Right lung (tissue), 5 donors: ENCODE data around the gene SUGP1. TPM values are rescaled to one million over a fixed set of nuclear protein-coding genes. Genes with fewer than 3 reads are reported as not detected.

ENCODE experiments used
- DNase-seq, 2 donors: peaks; one replicate each; pipeline ENCODE4 v3.0.0-alpha.2; 2013
- polyA plus RNA-seq, 5 donors: library from polyadenylated mRNA; unstranded; fragments of 120-200 nt; gene quantifications; one replicate each; pipeline versions ENCODE4 v1.2.1 to v1.2.3, GENCODE V29; 2013; ENCODE audit warnings: inconsistent platforms in 1 of 5, low replicate concordance in 1 of 5; ENCODE audit not compliant: insufficient read length in 5 of 5, insufficient read depth in 1 of 5

SUGP1 gene
- polyA plus RNA-seq, 5 donors: 38.6 to 57.1 (median 50.4) TPM

DNA sequence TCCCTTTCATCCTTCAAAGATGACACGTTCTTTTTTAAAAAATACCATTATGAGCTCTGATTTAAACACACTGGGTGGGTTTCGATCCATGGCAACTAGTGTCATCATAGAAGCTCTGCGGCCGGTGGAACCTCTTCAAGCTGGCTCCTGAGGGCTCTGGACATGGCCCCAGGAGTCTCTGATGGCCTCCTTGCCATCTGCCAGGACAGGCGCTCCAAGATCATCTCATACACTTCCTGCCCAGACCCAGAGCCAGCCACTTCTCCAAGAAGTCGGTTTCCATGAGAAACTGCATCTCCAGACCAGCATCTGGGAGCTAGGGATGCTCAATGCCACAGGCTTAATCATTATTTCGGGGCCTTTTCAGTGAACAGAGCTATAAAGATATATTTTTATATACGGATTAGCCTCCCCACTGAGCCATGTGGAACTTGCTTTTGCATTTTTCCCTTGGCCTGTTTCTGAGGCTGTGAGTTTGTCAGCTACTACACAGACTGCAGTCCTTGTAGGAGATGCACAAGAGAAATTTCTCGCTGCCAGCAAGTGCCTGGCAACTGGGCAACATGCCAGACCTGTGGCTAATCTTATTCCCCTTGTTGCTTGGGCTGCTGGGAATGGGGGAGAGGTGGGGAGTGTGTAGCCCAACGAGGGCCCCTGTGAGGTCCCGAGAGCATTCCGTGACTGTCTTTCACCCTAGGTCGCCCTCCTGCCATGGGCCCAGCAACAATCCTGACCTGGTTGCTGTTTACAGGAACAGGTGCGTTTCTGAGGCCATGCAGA lies 15.9 kb downstream of the SUGP1 start:
- DNase-seq: no peak

DNA sequence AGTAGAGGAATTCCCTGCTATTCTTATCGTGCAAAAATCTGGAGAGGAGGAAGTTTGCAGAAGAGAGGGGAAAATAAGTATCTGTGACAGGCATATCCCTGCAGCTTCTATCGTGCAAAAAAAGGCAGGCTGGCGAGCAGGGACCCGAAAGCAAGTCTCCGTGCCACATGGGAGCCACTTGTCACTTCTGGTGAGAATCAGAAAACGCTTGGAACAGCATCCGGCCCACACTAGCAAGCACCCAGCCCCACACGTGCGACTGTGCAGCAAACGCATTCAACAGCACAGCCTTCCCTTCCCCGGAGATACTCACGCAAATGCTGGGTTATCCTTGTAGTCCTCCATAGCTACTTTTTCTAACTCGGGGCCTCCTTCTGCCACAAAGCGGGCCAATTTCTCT lies 16.9 kb downstream of the SUGP1 start:
- no peak for DNase-seq

DNA sequence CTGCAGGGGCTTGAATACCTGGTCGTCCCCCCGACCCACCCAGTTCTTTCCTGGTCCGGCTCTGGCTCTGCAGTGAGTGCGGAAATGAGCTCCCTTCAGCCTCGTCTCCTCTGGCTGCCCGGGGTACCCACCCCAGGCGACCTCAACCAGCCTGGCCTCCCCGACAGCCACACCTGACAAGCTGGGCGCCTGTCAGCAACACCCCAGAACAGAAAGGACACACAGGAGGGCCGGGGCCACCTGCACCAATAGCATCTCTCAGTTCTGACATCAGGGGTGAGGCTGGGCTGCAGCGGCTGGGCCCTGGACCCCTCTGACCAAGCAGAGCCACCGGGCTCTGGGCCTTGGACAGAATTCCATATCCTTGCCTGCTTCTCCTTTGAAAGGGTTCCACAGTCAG lies 19.7 kb downstream of the SUGP1 start:
- DNase-seq: no peak

DNA sequence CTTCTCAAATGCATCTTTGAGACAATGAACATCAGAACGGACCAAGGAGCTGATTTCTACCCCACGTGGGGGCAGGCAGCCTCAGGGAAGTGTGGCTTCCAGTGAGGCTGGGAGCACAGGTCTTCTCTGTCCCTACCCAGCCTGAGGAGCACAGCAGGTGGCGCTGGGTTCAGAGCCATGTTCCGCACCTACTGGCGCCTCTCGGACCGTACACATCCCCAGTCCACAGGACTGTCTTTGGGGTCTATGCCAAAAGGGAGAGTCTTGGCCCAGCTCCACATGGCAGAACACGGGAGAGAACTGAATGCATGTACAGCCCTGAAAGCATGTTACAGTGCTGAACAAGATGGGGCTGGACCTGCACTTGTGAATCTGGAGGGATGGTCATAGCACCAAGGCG lies 22.6 kb downstream of the SUGP1 start:
- no peak for DNase-seq

DNA sequence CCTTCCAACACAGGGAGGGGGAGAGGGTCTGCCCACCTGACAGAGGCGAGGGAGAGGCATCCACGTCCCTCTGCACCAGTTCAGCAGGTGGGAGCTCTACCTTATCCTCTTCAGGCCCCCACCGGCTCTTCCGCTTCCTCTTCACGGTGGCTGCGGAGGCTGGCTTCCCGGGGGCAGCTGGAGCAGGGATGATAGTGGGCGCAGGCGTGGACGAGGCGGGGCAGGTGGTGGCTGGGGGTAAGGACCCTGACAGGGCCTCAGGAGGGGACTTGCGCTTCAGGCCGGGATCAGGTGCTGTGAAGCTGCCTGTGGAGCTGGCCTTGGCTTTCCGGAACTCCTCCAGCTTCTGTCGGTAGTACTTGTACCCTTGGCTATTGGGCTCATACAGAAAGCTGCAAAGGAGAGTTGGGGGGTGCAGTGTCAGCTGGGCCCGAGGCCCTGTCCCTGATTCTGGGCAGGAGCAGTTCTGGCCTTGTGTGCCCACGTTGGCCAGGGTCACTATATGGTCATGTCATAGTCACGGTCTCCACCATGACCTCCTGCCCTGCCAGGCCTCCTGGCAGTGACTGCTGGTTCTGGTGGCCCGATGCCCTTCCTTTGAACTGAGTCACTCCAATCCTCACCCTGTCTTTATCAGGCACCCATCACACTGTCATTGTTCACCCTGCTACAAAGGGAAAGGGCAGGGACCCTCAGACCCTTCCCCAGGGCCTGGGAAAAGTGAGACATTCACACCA lies 23.2 kb downstream of the SUGP1 start:
- DNase-seq: no peak

DNA sequence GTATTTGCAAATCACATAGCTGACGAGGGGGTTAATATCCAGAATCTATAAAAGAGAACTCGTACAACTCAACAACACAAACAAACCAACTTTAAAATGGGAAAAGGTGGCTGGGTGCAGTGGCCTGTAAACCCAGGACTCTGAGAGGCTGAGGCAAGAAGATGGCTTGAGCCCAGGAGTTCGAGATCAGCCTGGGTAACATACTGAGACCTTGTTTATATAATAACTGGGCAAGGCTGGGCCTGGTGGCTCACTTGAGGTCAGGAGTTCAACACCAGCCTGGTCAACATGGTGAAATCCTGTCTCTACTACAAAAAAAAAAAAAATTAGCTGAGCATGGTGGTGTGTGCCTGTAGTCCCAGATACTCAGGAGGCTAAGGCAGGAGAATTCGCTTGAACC lies 25.4 kb downstream of the SUGP1 start:
- no peak for DNase-seq

DNA sequence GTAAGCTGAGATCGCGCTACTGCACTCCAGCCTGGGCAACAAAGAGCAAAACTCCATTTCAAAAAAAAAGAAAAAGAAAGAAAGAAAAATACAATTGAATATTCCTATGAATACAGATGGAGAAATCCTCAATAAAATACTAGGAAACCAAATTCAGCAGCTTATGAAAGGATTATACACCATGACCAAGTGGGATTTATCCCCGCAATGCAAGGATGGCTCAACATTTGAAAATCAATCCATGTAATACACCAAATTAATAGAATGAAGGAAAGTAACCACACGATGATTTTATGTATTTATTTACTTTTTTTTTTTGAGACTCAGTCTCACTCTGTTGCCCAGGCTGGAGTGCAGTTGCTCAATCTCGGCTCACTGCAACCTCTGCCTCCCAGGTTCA lies 27.7 kb downstream of the SUGP1 start:
- no peak for DNase-seq

DNA sequence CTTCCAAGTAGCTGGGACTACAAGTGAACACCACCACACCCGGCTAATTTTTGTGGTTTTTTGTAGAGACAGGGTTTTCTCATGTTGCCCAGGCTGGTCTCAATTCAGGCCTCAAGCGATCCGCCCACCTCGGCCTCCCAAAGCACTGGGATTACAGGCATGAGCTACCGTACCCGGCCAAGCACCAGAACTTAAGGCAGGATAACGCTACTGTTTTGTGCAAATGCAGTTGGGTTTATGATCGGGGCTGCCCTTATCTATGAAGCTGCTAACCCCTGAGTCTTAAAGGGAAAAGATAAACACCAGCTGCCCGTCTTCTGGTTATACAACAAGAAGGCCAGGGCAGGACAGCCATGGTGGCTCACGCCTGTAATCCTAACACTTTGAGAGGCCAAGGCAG lies 34.6 kb downstream of the SUGP1 start:
- no peak for DNase-seq

DNA sequence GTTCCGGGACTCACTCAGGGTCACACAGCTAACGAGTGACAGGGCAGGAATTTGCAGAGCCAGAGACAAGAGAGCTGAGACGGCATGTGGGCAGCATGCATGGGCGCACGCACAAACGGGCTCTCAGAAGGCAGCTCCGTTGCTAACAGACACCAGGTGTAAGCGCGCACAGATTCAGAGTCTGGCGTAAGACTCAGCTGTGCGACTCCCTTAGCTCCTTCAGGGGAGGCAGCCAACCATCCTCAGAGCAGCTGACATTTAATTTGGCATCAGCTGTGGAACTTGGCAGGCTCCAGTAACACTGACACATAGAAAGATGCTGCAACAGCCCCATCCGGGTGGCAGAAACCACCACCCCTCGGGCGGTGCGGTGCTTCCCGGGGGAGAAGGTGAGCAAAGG lies 39.7 kb downstream of the SUGP1 start:
- no peak for DNase-seq

DNA sequence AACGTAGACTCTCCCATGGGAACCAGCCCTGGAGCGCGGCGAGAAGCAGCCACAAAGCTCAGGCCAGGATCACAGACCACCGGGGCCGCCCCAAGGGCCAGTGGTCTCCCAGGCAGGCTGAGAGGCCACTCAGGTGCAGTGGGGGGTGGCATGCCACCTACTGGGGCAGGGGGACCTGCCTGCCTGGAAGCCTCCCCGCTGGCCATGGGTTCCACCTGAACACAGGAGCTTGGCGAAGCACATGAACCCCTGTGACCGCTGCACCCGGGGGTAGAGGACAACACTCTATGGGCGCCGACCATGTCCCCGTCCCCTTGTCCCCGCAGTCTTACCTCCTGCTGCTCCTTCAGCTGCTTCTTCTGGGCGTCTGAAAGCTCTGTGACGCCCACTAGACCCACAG lies 40.5 kb downstream of the SUGP1 start:
- DNase-seq: no peak

DNA sequence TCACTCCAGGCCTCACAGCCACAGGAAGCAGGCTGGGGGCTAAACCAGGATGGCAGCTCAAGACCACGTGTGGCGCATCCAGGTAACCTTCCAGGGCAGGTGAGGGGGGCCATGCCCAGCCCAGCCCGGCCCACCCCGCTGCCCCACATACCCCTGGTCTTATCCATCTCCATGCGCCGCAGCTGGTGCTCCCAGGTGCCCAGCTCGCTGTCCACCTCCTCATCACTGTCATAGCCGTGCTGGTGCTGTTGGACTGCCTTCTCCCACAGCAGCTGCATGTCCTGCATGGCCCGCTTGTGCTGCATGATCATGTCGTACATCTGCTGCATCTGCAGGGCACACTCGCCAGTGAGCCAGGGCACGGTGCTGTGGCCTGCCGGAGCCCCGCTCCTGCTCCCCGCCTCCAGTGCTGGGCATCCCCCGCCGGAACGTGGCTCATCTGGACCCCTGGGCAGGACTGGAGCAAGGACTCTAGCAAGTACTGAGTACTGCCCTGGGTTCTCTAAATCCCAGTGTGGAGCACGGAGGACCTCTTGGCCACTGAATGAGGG lies 41.2 kb downstream of the SUGP1 start:
- no peak for DNase-seq

DNA sequence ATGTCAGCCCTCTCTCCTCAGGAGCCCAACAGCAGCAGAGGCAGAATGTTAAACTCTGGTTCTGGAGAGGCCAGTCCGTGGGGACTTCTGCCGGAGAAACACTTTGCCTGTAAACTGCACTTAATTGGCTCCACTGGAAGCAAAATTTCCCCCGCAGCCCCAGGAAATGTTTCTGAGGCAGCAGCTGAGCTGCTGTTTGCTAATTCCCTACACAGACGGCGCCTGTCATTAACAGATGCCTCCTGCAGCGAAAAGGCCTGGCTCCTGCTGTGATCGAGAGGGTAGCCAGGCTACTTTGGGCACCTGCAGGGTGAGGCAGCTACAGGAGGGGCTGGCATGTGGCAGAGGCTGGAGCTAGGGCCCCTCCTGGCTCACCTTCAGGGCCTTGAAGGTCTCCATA lies 42.0 kb downstream of the SUGP1 start:
- DNase-seq: no peak

DNA sequence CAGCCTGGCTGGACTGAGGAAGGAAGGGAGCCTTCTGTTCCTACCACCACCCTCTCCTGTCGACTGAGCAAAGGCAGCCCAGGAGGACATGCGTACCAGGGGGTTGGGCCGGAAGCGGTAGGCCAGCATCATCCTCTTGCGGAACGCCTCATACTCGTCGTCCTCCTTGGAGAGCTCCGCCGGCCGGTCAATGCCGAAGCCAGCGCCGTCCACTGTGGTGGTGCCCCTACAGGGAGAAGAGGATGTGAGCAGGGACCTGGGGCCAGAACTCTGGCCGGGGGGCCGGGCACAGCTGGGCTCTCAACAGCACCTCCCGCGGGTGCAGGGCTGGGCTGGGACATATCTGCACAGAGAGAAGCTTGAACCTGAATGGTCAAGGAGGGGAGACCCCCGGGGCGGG lies 43.5 kb downstream of the SUGP1 start:
- DNase-seq: no peak

DNA sequence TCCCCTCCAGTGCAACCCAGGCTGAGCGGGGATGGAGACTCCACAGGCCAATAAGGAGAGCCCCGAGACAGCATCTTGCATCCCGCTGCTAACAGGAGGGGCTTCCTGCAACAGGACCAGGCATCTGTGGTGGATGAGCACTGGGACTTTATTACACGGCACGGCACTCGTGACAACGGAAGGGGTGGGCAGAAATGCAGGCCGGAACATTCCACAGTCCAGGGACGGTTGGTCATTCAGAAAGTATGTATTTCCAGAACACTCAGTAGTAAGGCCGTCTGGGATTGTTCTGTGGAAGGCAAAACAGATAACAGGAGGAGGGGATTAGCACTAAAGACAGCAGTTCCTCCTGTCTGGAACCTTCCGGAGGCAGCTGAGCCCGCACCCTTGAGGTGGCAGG lies 43.9 kb downstream of the SUGP1 start:
- DNase-seq: no peak

DNA sequence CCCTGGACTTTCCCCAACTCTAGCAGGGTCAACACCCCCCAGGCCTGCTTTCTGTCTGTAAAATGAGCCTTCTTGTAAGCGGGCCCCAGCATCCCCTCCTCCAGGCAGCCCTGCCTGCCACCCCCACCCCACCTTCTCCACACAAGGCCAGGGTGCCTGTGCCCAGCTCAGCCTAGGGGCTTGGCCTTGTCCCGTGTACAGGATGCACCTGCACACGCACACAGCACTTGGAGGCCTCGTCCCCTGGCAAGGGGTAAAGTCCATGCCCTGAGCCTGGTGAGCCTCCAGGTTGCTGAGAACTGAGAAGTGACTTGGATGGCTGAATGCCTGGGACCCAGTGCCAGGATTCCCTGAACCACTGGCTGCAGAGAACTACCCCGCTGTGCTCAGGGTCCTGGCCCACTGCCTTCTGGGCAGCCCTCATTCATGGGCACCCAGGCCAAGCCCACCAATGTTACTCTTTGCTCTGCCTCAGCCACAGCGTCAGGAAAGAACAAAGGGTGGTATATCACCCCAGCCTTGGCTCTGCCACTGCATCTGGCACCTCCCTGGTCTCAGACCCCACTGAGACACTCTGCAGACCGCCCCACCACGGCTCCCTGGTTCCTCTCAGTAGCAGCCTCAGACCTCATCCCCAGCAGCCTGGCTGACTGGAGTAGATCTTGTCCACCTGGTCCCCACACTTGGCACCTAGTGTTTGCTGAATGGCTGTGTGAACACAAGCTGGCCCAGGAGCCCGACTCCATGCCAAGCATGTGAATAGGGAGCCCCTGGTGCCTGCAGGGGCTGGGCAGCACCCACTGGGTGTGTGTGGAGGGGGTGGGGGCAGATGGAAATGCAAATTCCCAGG lies 45.4 kb downstream of the SUGP1 start:
- no peak for DNase-seq

DNA sequence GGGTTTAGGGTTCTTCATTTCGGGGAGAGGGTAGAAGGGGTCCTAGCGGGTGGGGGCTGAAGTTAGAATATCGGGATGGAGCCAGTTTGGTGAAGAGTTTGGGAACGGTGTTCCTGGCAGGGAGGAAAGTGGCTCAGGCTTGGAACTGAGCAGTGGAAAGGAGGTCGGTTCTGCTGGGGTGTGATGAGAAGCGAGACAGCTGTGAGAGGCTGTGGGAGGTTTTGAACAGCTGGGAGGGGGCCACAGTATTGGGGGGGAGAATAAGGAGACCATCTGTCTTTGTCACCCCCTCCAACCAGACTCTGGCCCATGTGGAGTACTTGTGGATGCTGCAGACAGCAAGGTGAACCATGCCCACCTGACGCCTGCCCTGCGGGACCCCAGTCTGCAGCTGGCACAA lies 46.2 kb downstream of the SUGP1 start:
- peak; percentile 66 to 78 for DNase-seq

DNA sequence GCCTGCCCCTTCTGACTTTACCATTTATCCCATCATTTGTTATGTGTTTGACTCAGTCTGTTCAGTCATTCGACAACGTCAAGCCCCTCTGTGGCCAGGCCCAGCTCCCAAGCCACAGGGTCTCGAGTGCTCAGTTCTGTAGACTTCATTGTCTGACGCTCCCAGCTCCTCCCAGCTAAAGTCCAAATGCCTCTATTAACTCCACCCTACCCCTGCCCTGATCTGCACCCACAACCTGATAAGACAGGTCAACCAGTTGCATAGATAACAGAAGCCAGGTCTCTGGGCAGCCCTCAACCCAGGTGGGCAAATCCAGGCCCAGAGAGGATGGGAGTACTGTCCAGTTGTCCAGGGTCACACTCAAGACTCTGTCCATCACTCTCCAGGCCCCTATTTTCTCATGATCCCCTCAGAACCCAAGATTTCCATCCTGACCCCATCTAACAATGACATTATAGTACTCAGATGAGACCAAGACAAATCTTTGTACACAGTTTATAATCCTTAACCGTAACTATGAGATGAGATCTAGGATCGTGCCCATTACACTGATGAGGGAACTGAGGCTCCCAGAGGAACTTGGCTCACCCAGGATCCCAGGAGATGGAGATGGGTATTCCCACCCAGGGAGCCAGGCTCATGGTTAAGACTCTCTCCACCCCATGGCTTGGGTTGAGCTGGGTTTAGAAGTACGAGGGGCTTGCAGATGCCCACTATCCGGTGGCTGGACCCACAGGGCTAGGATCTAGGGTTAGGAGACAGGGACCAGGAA lies 48.3 kb downstream of the SUGP1 start:
- DNase-seq: no peak

DNA sequence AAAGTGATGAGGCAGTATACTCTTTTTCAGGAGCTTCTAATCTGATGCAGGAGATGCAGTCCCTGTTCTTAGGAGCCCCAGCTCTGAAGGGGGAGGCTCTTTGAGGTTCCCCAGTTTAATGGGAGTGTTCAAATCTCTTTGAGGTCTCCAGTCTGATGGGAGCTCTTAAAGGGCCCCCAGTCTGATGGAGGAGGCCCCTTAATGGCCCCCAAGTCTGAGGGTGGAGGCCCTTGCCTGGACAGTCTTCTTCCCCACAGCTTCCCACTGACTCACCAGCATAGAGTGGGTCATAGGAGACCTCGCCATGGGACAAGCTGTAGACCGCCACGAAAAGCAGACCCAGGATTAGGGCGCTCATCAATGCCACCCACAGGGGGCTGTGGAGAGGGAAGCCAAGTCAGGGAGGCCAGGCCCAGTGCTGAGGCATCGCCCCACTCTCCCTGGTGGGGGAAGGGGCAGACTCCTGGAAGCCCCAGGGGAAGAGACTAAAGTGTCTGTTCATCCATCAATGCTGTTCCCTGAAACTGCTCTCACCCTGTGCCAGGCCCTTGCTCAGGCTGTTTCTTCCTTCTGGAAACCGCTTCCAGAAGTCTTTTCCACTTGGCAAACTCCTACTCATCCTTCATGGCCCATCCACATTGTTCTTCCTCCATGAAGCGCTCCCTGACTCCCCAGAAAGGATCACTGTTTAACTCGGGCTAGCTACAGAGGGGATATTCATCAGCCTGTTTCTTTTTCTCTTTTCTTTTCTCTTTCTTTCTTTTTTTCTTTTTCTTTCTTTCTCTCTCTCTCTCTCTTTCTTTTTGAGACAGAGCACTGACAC lies 49.3 kb downstream of the SUGP1 start:
- DNase-seq: no peak

DNA sequence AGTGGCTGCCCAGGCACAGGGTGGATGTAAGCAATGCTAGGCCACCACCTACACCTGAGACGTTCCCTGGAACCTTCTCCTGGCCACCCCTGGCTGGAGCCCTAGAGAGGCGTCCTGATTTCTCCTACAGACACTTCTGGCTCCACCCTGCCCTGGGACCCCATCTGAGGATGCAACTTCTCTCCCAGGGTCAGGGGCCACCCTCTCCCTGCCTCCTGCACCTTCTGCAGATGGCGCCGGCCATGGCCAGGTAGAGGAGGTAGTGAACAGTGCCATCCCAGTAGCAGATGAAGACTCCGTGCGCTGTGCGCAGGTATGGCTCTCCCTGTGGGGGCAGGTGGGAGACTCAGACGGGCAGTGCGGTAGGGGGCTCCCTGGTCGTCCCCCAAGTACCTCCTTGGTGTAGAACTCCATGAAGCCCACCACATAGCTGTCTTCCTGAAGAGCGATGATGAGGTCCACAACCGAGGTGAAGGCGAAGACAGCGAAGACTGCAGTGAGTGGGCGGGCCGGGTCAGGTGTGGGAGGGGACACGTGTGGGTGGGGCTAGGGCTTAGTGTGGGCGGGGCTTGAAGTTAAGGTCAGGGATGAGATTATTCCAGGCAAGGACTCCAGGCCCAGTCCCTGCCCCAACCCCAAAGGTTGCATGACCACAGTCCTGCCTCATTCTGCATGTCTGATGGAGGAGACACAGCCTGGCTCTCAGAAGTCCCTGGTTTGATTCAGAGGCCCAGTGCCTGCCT lies 50.2 kb downstream of the SUGP1 start:
- DNase-seq: no peak
